Mucosa of descending colon (tissue), 3 donors: ENCODE results near the gene ITGA1. TPM values are rescaled to one million over a fixed set of nuclear protein-coding genes. Genes with fewer than 3 reads are reported as not detected.

ENCODE experiments used
- ATAC-seq: fragments of 200-7000 bp; cut with Tn5 transposase; one replicate; pipeline ENCODE4 v1.9.1; 2020; ENCODE audit warnings: mild to moderate bottlenecking, moderate library complexity
- DNase-seq, 3 donors: peaks; one replicate each; pipeline ENCODE4 v3.0.0-alpha.2; 2020
- H3K36me3 ChIP-seq: fragments of 200-600 bp; one replicate; pipeline ENCODE4 v1.8.0; 2021; ENCODE audit warnings: low read depth, mild to moderate bottlenecking
- H3K4me1 ChIP-seq: fragments of 200-600 bp; one replicate; pipeline ENCODE4 v1.8.0; 2021; ENCODE audit warnings: low read depth, mild to moderate bottlenecking
- H3K4me3 ChIP-seq: fragments of 200-600 bp; one replicate; pipeline ENCODE4 v1.8.0; 2021; ENCODE audit warnings: mild to moderate bottlenecking
- H3K9me3 ChIP-seq: fragments of 200-600 bp; one replicate; pipeline ENCODE4 v1.8.0; 2021; ENCODE audit warnings: mild to moderate bottlenecking
- intact Hi-C, 2 donors: fragments of 100-400 bp; cut with DNase I in 1 of 2; cut with micrococcal nuclease in 1 of 2; formaldehyde crosslinking; loops; one replicate each; pipeline versions ENCODE4 v1.11.0 to v1.11.1; 2022; cut with DNase I, micrococcal nuclease
- total RNA-seq, 3 donors: library from RNA; stranded (reverse); fragmentation: NEBNext Ultra II Directional in 2 of 3; extraction: Animal tissue kit (Norgen Biotek cat#: 25700) in 2 of 3; gene quantifications; one replicate each; pipeline versions ENCODE4 v1.2.1 to v1.2.4, GENCODE V29; 2021 to 2023
- TF ChIP-seq, protein P1 (sequence below): fragments of 200-600 bp; IDR thresholded peaks from one replicate; pipeline ENCODE4 v1.8.0; 2022; ENCODE audit warnings: antibody characterized with exemption, mild to moderate bottlenecking
- donor health status: DM: no; HTN: no; CAD: no; lungs with moderate emphysema.
- donor health status: DM: no; HTN: no; CAD: no.
- donor health status: DM: no; HTN: yes; CAD: no.

The ITGA1 gene
- total RNA-seq, 3 donors from 2014 or later: 18.7 to 207 (median 42.0) TPM

DNA sequence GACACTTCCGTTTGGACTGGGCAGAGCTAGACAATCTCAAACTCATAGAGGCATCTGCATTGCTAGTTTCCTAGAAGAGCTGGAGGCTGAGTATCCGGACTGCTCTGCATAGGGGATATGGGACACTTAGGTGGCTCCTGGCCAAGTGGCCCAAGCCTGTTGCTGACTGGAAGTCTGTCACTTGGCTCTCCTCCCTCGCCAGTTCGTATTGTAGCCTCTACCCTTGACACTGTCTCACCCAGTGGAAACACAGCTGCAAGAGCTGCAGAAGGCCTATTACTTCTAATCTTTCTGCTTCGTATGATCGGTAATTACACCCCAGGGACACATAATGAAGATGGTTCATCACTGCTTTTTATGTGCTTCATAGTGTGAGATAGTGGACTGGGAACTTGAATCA lies 34.7 kb downstream of the ITGA1 start:
- ATAC-seq (no peak), DNase-seq (peak in 2 of 3 donors; percentile 23 to 40)
- Histone ChIP-seq H3K36me3 (no peaks in the 10 kb centered on the region), H3K4me3 (no peak overlapping the region), H3K4me1 (peaks cover 5% of the 10 kb centered on the region), H3K9me3 (no peaks in the 10 kb centered on the region)
- TF ChIP-seq, protein P1, sequence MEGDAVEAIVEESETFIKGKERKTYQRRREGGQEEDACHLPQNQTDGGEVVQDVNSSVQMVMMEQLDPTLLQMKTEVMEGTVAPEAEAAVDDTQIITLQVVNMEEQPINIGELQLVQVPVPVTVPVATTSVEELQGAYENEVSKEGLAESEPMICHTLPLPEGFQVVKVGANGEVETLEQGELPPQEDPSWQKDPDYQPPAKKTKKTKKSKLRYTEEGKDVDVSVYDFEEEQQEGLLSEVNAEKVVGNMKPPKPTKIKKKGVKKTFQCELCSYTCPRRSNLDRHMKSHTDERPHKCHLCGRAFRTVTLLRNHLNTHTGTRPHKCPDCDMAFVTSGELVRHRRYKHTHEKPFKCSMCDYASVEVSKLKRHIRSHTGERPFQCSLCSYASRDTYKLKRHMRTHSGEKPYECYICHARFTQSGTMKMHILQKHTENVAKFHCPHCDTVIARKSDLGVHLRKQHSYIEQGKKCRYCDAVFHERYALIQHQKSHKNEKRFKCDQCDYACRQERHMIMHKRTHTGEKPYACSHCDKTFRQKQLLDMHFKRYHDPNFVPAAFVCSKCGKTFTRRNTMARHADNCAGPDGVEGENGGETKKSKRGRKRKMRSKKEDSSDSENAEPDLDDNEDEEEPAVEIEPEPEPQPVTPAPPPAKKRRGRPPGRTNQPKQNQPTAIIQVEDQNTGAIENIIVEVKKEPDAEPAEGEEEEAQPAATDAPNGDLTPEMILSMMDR: no peak
- intact Hi-C loops: no loop called here

GRCh38 chr5:52824827-52825226 lies 37.1 kb downstream of the ITGA1 start:
- H3K36me3 ChIP-seq: no peaks in the 10 kb centered on the region

GRCh38 chr5:52825826-52826225 lies 38.1 kb downstream of the ITGA1 start:
- H3K4me1 ChIP-seq: no peaks in the 10 kb centered on the region
- DNase-seq: no peak
- no peak overlapping the region for H3K4me3 ChIP-seq

More at GRCh38 chr5:52824827-52825226, 37.1 kb downstream of the ITGA1 start:
- H3K4me3 ChIP-seq: no peak overlapping the region
- DNase-seq (no peak), ATAC-seq (no peak)
- TF ChIP-seq, protein P1: no peak
- H3K9me3 ChIP-seq: no peaks in the 10 kb centered on the region
- intact Hi-C loops: no loop called here
- H3K4me1 ChIP-seq: no peaks in the 10 kb centered on the region

GRCh38 chr5:52827815-52828214 lies 40.1 kb downstream of the ITGA1 start:
- Histone ChIP-seq H3K36me3 (no peaks in the 10 kb centered on the region), H3K9me3 (no peaks in the 10 kb centered on the region), H3K4me1 (no peaks in the 10 kb centered on the region), H3K4me3 (no peak overlapping the region)
- DNase-seq (no peak), ATAC-seq (no peak)
- TF ChIP-seq, protein P1: no peak
- intact Hi-C loops: no loop called here

More at GRCh38 chr5:52825826-52826225, 38.1 kb downstream of the ITGA1 start:
- Histone ChIP-seq H3K36me3 (no peaks in the 10 kb centered on the region), H3K9me3 (no peaks in the 10 kb centered on the region)
- ATAC-seq: no peak
- intact Hi-C loops: no loop called here
- TF ChIP-seq, protein P1: no peak

DNA sequence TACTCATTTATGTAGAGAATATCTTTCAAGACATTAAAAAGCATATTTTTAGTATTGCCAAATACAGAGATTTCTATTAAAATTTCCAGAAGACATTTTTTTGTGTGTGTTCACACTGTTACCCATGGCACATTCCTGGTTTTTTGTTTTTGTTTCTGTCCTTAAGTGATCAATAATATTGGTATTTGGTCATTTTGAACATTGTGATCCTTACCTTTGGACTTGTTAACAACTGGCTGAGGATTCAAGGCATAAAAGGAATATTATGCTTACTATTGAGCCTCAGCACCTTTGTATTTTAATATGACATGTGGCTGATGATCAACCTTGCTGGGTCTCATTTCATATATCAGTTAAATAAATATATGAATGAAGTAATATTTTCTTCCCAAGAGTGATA lies 41.9 kb downstream of the ITGA1 start:
- Histone ChIP-seq H3K9me3 (no peaks in the 10 kb centered on the region), H3K36me3 (no peaks in the 10 kb centered on the region), H3K4me3 (no peak overlapping the region), H3K4me1 (no peaks in the 10 kb centered on the region)
- TF ChIP-seq, protein P1: no peak
- no peak for ATAC-seq
- intact Hi-C loops: no loop called here
- DNase-seq: no peak

- DNase-seq: no peak
- TF ChIP-seq, protein P1: no peak
- H3K4me3 ChIP-seq: no peak overlapping the region
- H3K9me3 ChIP-seq: no peaks in the 10 kb centered on the region
- intact Hi-C loops: no loop called here
- ATAC-seq: no peak
- H3K36me3 ChIP-seq: no peaks in the 10 kb centered on the region
- H3K4me1 ChIP-seq: no peaks in the 10 kb centered on the region
Observed at GRCh38 chr5:52830650-52831049, 42.9 kb downstream of the ITGA1 start.
